ENCODE measurements around the gene CD300LF.

Gene CD300LF

GRCh38 chr17:74720506-74720905 is 7.8 kb upstream of the CD300LF start:
- Histone ChIP-seq H3K4me1 (ENCODE audit: control insufficient read depth, insufficient read depth, low read length) (peaks cover 8% of the 10 kb centered on the region), H3K9me3 (ENCODE audit: control insufficient read depth, low read length) (no peaks in the 10 kb centered on the region), H3K27me3 (ENCODE audit: control insufficient read depth, insufficient read depth, low read length) (peaks cover 5% of the 10 kb centered on the region)

GRCh38 chr17:74715144-74715543 is 2.4 kb upstream of the CD300LF start:
- no peaks in the 10 kb centered on the region for H3K36me3 ChIP-seq (ENCODE audit: control insufficient read depth, insufficient read depth, low read length)
- peaks cover 27% of the 10 kb centered on the region for H3K4me1 ChIP-seq (ENCODE audit: control insufficient read depth, insufficient read depth, low read length)
- no peak overlapping the region for H3K4me3 ChIP-seq (ENCODE audit: low read length)
- no peaks in the 10 kb centered on the region for H3K9me3 ChIP-seq (ENCODE audit: control insufficient read depth, low read length)
- H3K9ac ChIP-seq (ENCODE audit: low read length) = no peak overlapping the region
- peaks cover 14% of the 10 kb centered on the region for H3K27me3 ChIP-seq (ENCODE audit: control insufficient read depth, insufficient read depth, low read length)

More at GRCh38 chr17:74720506-74720905, 7.8 kb upstream of the CD300LF start:
- no peak overlapping the region for H3K4me3 ChIP-seq (ENCODE audit: low read length)
- no peak overlapping the region for H3K9ac ChIP-seq (ENCODE audit: low read length)
- H3K36me3 ChIP-seq (ENCODE audit: control insufficient read depth, insufficient read depth, low read length) = no peaks in the 10 kb centered on the region

GRCh38 chr17:74713171-74713755 is 540 bp upstream of the CD300LF start:
- no peaks in the 10 kb centered on the region for H3K36me3 ChIP-seq (ENCODE audit: control insufficient read depth, insufficient read depth, low read length)
- peaks cover 14% of the 10 kb centered on the region for H3K27me3 ChIP-seq (ENCODE audit: control insufficient read depth, insufficient read depth, low read length)
- H3K9me3 ChIP-seq (ENCODE audit: control insufficient read depth, low read length) = no peaks in the 10 kb centered on the region
- no peak overlapping the region for H3K4me3 ChIP-seq (ENCODE audit: low read length)
- peaks cover 27% of the 10 kb centered on the region for H3K4me1 ChIP-seq (ENCODE audit: control insufficient read depth, insufficient read depth, low read length)
- no peak overlapping the region for H3K9ac ChIP-seq (ENCODE audit: low read length)

GRCh38 chr17:74712301-74712700 is 422 bp downstream of the CD300LF start:
- no peak overlapping the region for H3K9ac ChIP-seq (ENCODE audit: low read length)
- no peaks in the 10 kb centered on the region for H3K9me3 ChIP-seq (ENCODE audit: control insufficient read depth, low read length)
- no peaks in the 10 kb centered on the region for H3K36me3 ChIP-seq (ENCODE audit: control insufficient read depth, insufficient read depth, low read length)
- no peak overlapping the region for H3K4me3 ChIP-seq (ENCODE audit: low read length)
- H3K4me1 ChIP-seq (ENCODE audit: control insufficient read depth, insufficient read depth, low read length) = peaks cover 27% of the 10 kb centered on the region
- H3K27me3 ChIP-seq (ENCODE audit: control insufficient read depth, insufficient read depth, low read length) = peaks cover 14% of the 10 kb centered on the region

GRCh38 chr17:74711058-74711824 is 1.5 kb downstream of the CD300LF start:
- peaks cover 30% of the 10 kb centered on the region for H3K4me1 ChIP-seq (ENCODE audit: control insufficient read depth, insufficient read depth, low read length)
- no peak overlapping the region for H3K4me3 ChIP-seq (ENCODE audit: low read length)

GRCh38 chr17:74704544-74704943 is 8.2 kb downstream of the CD300LF start:
- Histone ChIP-seq H3K36me3 (ENCODE audit: control insufficient read depth, insufficient read depth, low read length) (no peaks in the 10 kb centered on the region), H3K27me3 (ENCODE audit: control insufficient read depth, insufficient read depth, low read length) (peaks cover 24% of the 10 kb centered on the region), H3K4me3 (ENCODE audit: low read length) (no peak overlapping the region)

More at GRCh38 chr17:74711058-74711824, 1.5 kb downstream of the CD300LF start:
- Histone ChIP-seq H3K9ac (ENCODE audit: low read length) (no peak overlapping the region), H3K27me3 (ENCODE audit: control insufficient read depth, insufficient read depth, low read length) (peaks cover 14% of the 10 kb centered on the region), H3K36me3 (ENCODE audit: control insufficient read depth, insufficient read depth, low read length) (no peaks in the 10 kb centered on the region), H3K9me3 (ENCODE audit: control insufficient read depth, low read length) (no peaks in the 10 kb centered on the region)

GRCh38 chr17:74703311-74703710 is 9.4 kb downstream of the CD300LF start:
- H3K4me3 ChIP-seq (ENCODE audit: low read length) = no peak overlapping the region
- no peaks in the 10 kb centered on the region for H3K36me3 ChIP-seq (ENCODE audit: control insufficient read depth, insufficient read depth, low read length)

More at GRCh38 chr17:74704544-74704943, 8.2 kb downstream of the CD300LF start:
- H3K9me3 ChIP-seq (ENCODE audit: control insufficient read depth, low read length) = no peaks in the 10 kb centered on the region
- no peak overlapping the region for H3K9ac ChIP-seq (ENCODE audit: low read length)
- H3K4me1 ChIP-seq (ENCODE audit: control insufficient read depth, insufficient read depth, low read length) = peaks cover 4% of the 10 kb centered on the region

GRCh38 chr17:74702116-74702871 is 10.4 kb downstream of the CD300LF start:
- H3K36me3 ChIP-seq (ENCODE audit: control insufficient read depth, insufficient read depth, low read length) = no peaks in the 10 kb centered on the region
- no peak overlapping the region for H3K4me3 ChIP-seq (ENCODE audit: low read length)
- peaks cover 24% of the 10 kb centered on the region for H3K27me3 ChIP-seq (ENCODE audit: control insufficient read depth, insufficient read depth, low read length)
- H3K4me1 ChIP-seq (ENCODE audit: control insufficient read depth, insufficient read depth, low read length) = peaks cover 4% of the 10 kb centered on the region
- H3K9ac ChIP-seq (ENCODE audit: low read length) = no peak overlapping the region
- H3K9me3 ChIP-seq (ENCODE audit: control insufficient read depth, low read length) = no peaks in the 10 kb centered on the region

More at GRCh38 chr17:74703311-74703710, 9.4 kb downstream of the CD300LF start:
- Histone ChIP-seq H3K9me3 (ENCODE audit: control insufficient read depth, low read length) (no peaks in the 10 kb centered on the region), H3K27me3 (ENCODE audit: control insufficient read depth, insufficient read depth, low read length) (peaks cover 24% of the 10 kb centered on the region), H3K4me1 (ENCODE audit: control insufficient read depth, insufficient read depth, low read length) (peaks cover 4% of the 10 kb centered on the region), H3K9ac (ENCODE audit: low read length) (no peak overlapping the region)

- H3K27me3 ChIP-seq (ENCODE audit: control insufficient read depth, insufficient read depth, low read length) = peaks cover 20% of the 10 kb centered on the region
- no peaks in the 10 kb centered on the region for H3K36me3 ChIP-seq (ENCODE audit: control insufficient read depth, insufficient read depth, low read length)
- no peak overlapping the region for H3K9ac ChIP-seq (ENCODE audit: low read length)
- no peaks in the 10 kb centered on the region for H3K4me1 ChIP-seq (ENCODE audit: control insufficient read depth, insufficient read depth, low read length)
- no peak overlapping the region for H3K4me3 ChIP-seq (ENCODE audit: low read length)
- H3K9me3 ChIP-seq (ENCODE audit: control insufficient read depth, low read length) = no peaks in the 10 kb centered on the region
Measured at GRCh38 chr17:74699236-74699635, 13.5 kb downstream of the CD300LF start.

- peaks cover 10% of the 10 kb centered on the region for H3K27me3 ChIP-seq (ENCODE audit: control insufficient read depth, insufficient read depth, low read length)
- no peaks in the 10 kb centered on the region for H3K4me1 ChIP-seq (ENCODE audit: control insufficient read depth, insufficient read depth, low read length)
- no peak overlapping the region for H3K9ac ChIP-seq (ENCODE audit: low read length)
- no peaks in the 10 kb centered on the region for H3K9me3 ChIP-seq (ENCODE audit: control insufficient read depth, low read length)
- H3K4me3 ChIP-seq (ENCODE audit: low read length) = no peak overlapping the region
- H3K36me3 ChIP-seq (ENCODE audit: control insufficient read depth, insufficient read depth, low read length) = no peaks in the 10 kb centered on the region
Measured at GRCh38 chr17:74698069-74698468, 14.7 kb downstream of the CD300LF start.

- Histone ChIP-seq H3K27me3 (ENCODE audit: control insufficient read depth, insufficient read depth, low read length) (peaks cover 5% of the 10 kb centered on the region), H3K4me1 (ENCODE audit: control insufficient read depth, insufficient read depth, low read length) (no peaks in the 10 kb centered on the region), H3K9ac (ENCODE audit: low read length) (no peak overlapping the region), H3K4me3 (ENCODE audit: low read length) (no peak overlapping the region), H3K9me3 (ENCODE audit: control insufficient read depth, low read length) (no peaks in the 10 kb centered on the region), H3K36me3 (ENCODE audit: control insufficient read depth, insufficient read depth, low read length) (no peaks in the 10 kb centered on the region)
Measured at GRCh38 chr17:74697515-74697914, 15.2 kb downstream of the CD300LF start.

GRCh38 chr17:74695629-74696028 is 17.1 kb downstream of the CD300LF start:
- Histone ChIP-seq H3K9ac (ENCODE audit: low read length) (no peak overlapping the region), H3K4me1 (ENCODE audit: control insufficient read depth, insufficient read depth, low read length) (no peaks in the 10 kb centered on the region), H3K27me3 (ENCODE audit: control insufficient read depth, insufficient read depth, low read length) (peaks cover 3% of the 10 kb centered on the region), H3K4me3 (ENCODE audit: low read length) (no peak overlapping the region), H3K36me3 (ENCODE audit: control insufficient read depth, insufficient read depth, low read length) (no peaks in the 10 kb centered on the region), H3K9me3 (ENCODE audit: control insufficient read depth, low read length) (no peaks in the 10 kb centered on the region)

Measured in mucosa of stomach (tissue), 1 donor.